ENCODE results near the gene STN1. TPM values are rescaled to one million over a fixed set of nuclear protein-coding genes. Genes with fewer than 3 reads are reported as not detected.

The STN1 gene
- total RNA-seq, 2 donors from 2014 or later = 5.9 to 32.2 TPM

GRCh38 chr10:103934308-103934707 is 16.3 kb upstream of the STN1 start:
- H3K9me3 ChIP-seq = no peaks in the 10 kb centered on the region
- DNase-seq (no peak), ATAC-seq (no peak)
- H3K4me1 ChIP-seq = peaks cover 13% of the 10 kb centered on the region
- intact Hi-C loops (cut with DNase I) = no loop called here
- H3K4me3 ChIP-seq = no peak overlapping the region
- H3K27ac ChIP-seq = peak overlapping the region in 2 of 4 donors; percentile 34 to 52
- H3K36me3 ChIP-seq (replicated peaks in 1 of 2; ENCODE audit: insufficient read depth in 1 of 2, low read depth in 2 of 2) = no peaks in the 10 kb centered on the region
- no peaks in the 10 kb centered on the region for H3K27me3 ChIP-seq
- 80 to 87% methylated on average over 6 of the region's 6 CpGs for WGBS, 2 donors
- TF ChIP-seq CTCF (IDR thresholded peaks at IDR 0.05) (no peak), POLR2A (IDR thresholded peaks at IDR 0.05) (no peak)

GRCh38 chr10:103933557-103934121 is 15.7 kb upstream of the STN1 start:
- WGBS, 2 donors = 4 to 18% methylated on average over 4 of the region's 4 CpGs
- Histone ChIP-seq H3K27me3 (no peaks in the 10 kb centered on the region), H3K4me1 (peaks cover 18% of the 10 kb centered on the region), H3K36me3 (replicated peaks in 1 of 2; ENCODE audit: insufficient read depth in 1 of 2, low read depth in 2 of 2) (no peaks in the 10 kb centered on the region), H3K27ac (peak overlapping the region in 2 of 4 donors; percentile 34 to 52), H3K4me3 (no peak overlapping the region), H3K9me3 (no peaks in the 10 kb centered on the region)
- peak; percentile 86 for ATAC-seq
- no peak for TF ChIP-seq CTCF (IDR thresholded peaks at IDR 0.05)
- TF ChIP-seq POLR2A (IDR thresholded peaks at IDR 0.05) = no peak
- peak; percentile 69 to 80 (median 79) for DNase-seq
- intact Hi-C loops (cut with DNase I) = no loop called here

GRCh38 chr10:103932971-103933370 is 15.0 kb upstream of the STN1 start:
- ATAC-seq (no peak), DNase-seq (no peak)
- Histone ChIP-seq H3K27me3 (no peaks in the 10 kb centered on the region), H3K4me1 (peaks cover 18% of the 10 kb centered on the region), H3K9me3 (no peaks in the 10 kb centered on the region), H3K27ac (peak overlapping the region in 1 of 4 donors; percentile 52), H3K36me3 (replicated peaks in 1 of 2; ENCODE audit: insufficient read depth in 1 of 2, low read depth in 2 of 2) (no peaks in the 10 kb centered on the region), H3K4me3 (no peak overlapping the region)
- intact Hi-C loops (cut with DNase I) = no loop called here
- 55 to 62% methylated on average over 3 of the region's 3 CpGs for WGBS, 2 donors
- TF ChIP-seq CTCF (IDR thresholded peaks at IDR 0.05) = no peak
- TF ChIP-seq POLR2A (IDR thresholded peaks at IDR 0.05) = no peak

GRCh38 chr10:103932271-103932670 is 14.3 kb upstream of the STN1 start:
- no peaks in the 10 kb centered on the region for H3K9me3 ChIP-seq
- WGBS, 2 donors = 92 to 98% methylated on average over 7 of the region's 7 CpGs
- TF ChIP-seq CTCF (IDR thresholded peaks at IDR 0.05) = no peak
- no peak for TF ChIP-seq POLR2A (IDR thresholded peaks at IDR 0.05)
- ATAC-seq (no peak), DNase-seq (no peak)
- H3K4me3 ChIP-seq = no peak overlapping the region
- no peaks in the 10 kb centered on the region for H3K36me3 ChIP-seq (replicated peaks in 1 of 2; ENCODE audit: insufficient read depth in 1 of 2, low read depth in 2 of 2)
- intact Hi-C loops (cut with DNase I) = no loop called here
- peaks cover 18% of the 10 kb centered on the region for H3K4me1 ChIP-seq
- no peak overlapping the region for H3K27ac ChIP-seq
- H3K27me3 ChIP-seq = no peaks in the 10 kb centered on the region

GRCh38 chr10:103931603-103932002 is 13.6 kb upstream of the STN1 start:
- TF ChIP-seq POLR2A (IDR thresholded peaks at IDR 0.05) = no peak
- TF ChIP-seq CTCF (IDR thresholded peaks at IDR 0.05) = no peak
- H3K9me3 ChIP-seq = no peaks in the 10 kb centered on the region
- ATAC-seq (no peak), DNase-seq (no peak)
- no peak overlapping the region for H3K27ac ChIP-seq
- intact Hi-C loops (cut with DNase I) = no loop called here
- WGBS, 2 donors = 98 to 100% methylated on average over 2 of the region's 2 CpGs
- H3K27me3 ChIP-seq = no peaks in the 10 kb centered on the region
- H3K4me1 ChIP-seq = peaks cover 18% of the 10 kb centered on the region
- H3K4me3 ChIP-seq = no peak overlapping the region
- no peaks in the 10 kb centered on the region for H3K36me3 ChIP-seq (replicated peaks in 1 of 2; ENCODE audit: insufficient read depth in 1 of 2, low read depth in 2 of 2)
